ENCODE data around the gene GAS7. TPM values are rescaled to one million over a fixed set of nuclear protein-coding genes. Genes with fewer than 3 reads are reported as not detected.

The GAS7 gene
- total RNA-seq, 1 donor from 2014 or later, result 78.0 TPM

- intact Hi-C loops (cut with DNase I), result no loop called here
Measured at GRCh38 chr17:10162096-10162495, 36.3 kb downstream of the GAS7 start.

GRCh38 chr17:10161386-10161785, 37.0 kb downstream of the GAS7 start:
- no peaks in the 10 kb centered on the region for H3K9me3 ChIP-seq
- H3K36me3 ChIP-seq, result no peaks in the 10 kb centered on the region
- H3K4me3 ChIP-seq, result no peak overlapping the region
- no peak for TF ChIP-seq CTCF (IDR thresholded peaks at IDR 0.05)
- DNase-seq (ENCODE audit: low spot score in 2 of 2), result no peak
- H3K27ac ChIP-seq, result no peak overlapping the region
- intact Hi-C loops (cut with DNase I), result no loop called here
- H3K4me1 ChIP-seq, result no peaks in the 10 kb centered on the region
- H3K27me3 ChIP-seq, result no peaks in the 10 kb centered on the region

More at GRCh38 chr17:10162096-10162495, 36.3 kb downstream of the GAS7 start:
- no peak overlapping the region for H3K27ac ChIP-seq
- no peaks in the 10 kb centered on the region for H3K9me3 ChIP-seq
- no peak overlapping the region for H3K4me3 ChIP-seq
- no peaks in the 10 kb centered on the region for H3K27me3 ChIP-seq
- no peaks in the 10 kb centered on the region for H3K36me3 ChIP-seq
- TF ChIP-seq CTCF (IDR thresholded peaks at IDR 0.05), result no peak
- H3K4me1 ChIP-seq, result no peaks in the 10 kb centered on the region
- DNase-seq (ENCODE audit: low spot score in 2 of 2), result no peak

DNA sequence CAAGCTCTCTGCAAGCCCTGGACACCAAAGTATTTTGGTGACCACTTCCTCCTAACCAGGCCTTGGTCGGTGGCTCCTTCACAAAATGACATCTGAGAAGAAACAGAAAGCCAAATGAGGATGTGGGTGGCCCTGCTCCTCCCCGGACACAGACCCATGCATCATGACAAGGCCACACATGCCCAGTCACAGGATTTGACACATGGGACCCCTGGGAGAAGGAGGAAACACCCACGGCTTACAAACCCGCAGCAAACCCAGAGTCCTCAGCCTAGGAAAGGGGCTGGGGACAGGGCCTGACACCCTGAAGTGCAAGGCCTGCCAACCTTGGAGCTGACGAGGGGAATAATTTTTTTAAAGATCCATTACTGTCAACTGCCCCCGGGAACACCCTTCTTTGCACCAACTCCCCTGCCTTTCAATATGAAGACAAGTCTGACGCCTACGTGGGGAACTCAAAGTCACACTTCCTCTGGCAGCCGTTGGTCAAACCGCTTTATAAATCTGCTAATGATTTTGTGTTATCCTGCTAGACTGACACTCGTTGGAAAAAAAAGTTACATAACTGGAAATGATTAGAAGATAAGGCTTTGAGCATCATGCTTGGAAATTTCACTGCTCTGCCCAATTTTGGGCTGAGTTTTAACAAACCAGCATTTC, 41.3 kb downstream of the GAS7 start:
- intact Hi-C loops (cut with DNase I), result no loop called here
- DNase-seq (ENCODE audit: low spot score in 2 of 2), result peak; percentile 52 to 77
- Histone ChIP-seq H3K27me3 (no peaks in the 10 kb centered on the region), H3K36me3 (no peaks in the 10 kb centered on the region), H3K4me3 (no peak overlapping the region), H3K9me3 (no peaks in the 10 kb centered on the region), H3K27ac (peak overlapping the region; percentile 32 to 45), H3K4me1 (no peaks in the 10 kb centered on the region)
- no peak for TF ChIP-seq CTCF (IDR thresholded peaks at IDR 0.05)

DNA sequence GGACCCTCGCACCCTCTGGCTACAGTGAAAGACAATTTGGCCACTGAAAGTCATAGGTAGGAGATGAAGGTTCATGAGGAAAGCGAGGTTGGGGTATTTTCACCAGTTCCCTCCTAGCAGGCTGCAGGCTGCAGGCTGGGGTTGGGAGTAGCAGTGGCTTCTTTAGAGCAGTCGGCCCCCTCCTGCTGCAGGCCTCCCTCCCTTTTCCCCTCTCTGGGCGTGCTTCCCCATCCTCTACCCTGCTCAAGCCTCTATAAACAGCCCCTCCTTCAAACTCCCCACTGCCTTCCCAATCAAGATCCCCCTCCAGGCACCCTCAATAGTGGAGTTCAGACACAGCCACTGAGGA, 41.8 kb downstream of the GAS7 start:
- no peak for DNase-seq (ENCODE audit: low spot score in 2 of 2)
- no peaks in the 10 kb centered on the region for H3K36me3 ChIP-seq
- peak overlapping the region in 1 of 2 donors; percentile 45 for H3K27ac ChIP-seq
- TF ChIP-seq CTCF (IDR thresholded peaks at IDR 0.05), result no peak
- no peaks in the 10 kb centered on the region for H3K4me1 ChIP-seq
- H3K9me3 ChIP-seq, result no peaks in the 10 kb centered on the region
- intact Hi-C loops (cut with DNase I), result no loop called here
- no peaks in the 10 kb centered on the region for H3K27me3 ChIP-seq
- no peak overlapping the region for H3K4me3 ChIP-seq

- no peak for DNase-seq (ENCODE audit: low spot score in 2 of 2)
- no peaks in the 10 kb centered on the region for H3K27me3 ChIP-seq
- H3K9me3 ChIP-seq, result no peaks in the 10 kb centered on the region
- intact Hi-C loops (cut with DNase I), result no loop called here
- TF ChIP-seq CTCF (IDR thresholded peaks at IDR 0.05), result no peak
- no peaks in the 10 kb centered on the region for H3K36me3 ChIP-seq
- H3K4me1 ChIP-seq, result no peaks in the 10 kb centered on the region
- no peak overlapping the region for H3K4me3 ChIP-seq
- H3K27ac ChIP-seq, result no peak overlapping the region
Measured at GRCh38 chr17:10156077-10156435, 42.4 kb downstream of the GAS7 start.

Measured in ascending aorta (tissue), 2 donors.